Keratinocyte (primary cell): Measurements from ENCODE around the gene HOXA1.

Experiments used
- EZH2 ChIP-seq: IDR thresholded peaks from one replicate; pipeline ENCODE4 v1.6.1; 2012; ENCODE audit warnings: inconsistent platforms, mild to moderate bottlenecking, low read length, moderate library complexity
- TF ChIP-seq, protein P1 (sequence below), 3 experiments: IDR thresholded peaks in 1 of 3; conservative IDR thresholded peaks in 1 of 3; optimal IDR thresholded peaks in 1 of 3; 2 replicates in 2 of 3; 3 replicates in 1 of 3; pipeline versions ENCODE3 to v1.5.1; 2011; ENCODE audit warnings: low read length in 3 of 3, mild to moderate bottlenecking in 3 of 3, moderate library complexity in 2 of 3, control low read depth in 1 of 3, inconsistent platforms in 1 of 3; ENCODE audit not compliant: insufficient read depth in 2 of 3; ENCODE audit errors: extremely low read depth in 1 of 3

DNA sequence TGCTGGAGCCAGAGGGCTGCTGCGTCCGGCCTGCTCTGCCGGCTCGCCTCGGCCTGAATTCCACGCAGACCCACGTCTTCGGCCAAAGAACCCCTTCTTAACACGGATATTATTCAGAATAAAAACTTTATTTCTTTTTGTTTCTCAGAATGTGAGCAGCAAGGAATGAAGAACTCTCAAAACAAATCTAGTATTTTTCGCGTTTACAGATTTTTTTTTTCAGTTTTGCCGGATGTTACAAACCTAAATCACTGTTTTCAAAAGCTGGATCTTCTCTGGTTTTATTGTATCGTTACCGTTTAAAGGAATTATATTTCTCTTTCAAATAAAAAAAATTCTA is 11.1 kb upstream of the HOXA1 start:
- TF ChIP-seq, protein P1, sequence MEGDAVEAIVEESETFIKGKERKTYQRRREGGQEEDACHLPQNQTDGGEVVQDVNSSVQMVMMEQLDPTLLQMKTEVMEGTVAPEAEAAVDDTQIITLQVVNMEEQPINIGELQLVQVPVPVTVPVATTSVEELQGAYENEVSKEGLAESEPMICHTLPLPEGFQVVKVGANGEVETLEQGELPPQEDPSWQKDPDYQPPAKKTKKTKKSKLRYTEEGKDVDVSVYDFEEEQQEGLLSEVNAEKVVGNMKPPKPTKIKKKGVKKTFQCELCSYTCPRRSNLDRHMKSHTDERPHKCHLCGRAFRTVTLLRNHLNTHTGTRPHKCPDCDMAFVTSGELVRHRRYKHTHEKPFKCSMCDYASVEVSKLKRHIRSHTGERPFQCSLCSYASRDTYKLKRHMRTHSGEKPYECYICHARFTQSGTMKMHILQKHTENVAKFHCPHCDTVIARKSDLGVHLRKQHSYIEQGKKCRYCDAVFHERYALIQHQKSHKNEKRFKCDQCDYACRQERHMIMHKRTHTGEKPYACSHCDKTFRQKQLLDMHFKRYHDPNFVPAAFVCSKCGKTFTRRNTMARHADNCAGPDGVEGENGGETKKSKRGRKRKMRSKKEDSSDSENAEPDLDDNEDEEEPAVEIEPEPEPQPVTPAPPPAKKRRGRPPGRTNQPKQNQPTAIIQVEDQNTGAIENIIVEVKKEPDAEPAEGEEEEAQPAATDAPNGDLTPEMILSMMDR (optimal IDR thresholded peaks at IDR 0.05 in 1 of 3, IDR thresholded peaks at IDR 0.05 in 1 of 3, conservative IDR thresholded peaks at IDR 0.05 in 1 of 3; ENCODE audit: extremely low read depth in 1 of 3, insufficient read depth in 2 of 3, low read length in 3 of 3), result no peak
- no peak for TF ChIP-seq EZH2
